ENCODE results near the gene SLPI. TPM values are rescaled to one million over a fixed set of nuclear protein-coding genes. Genes with fewer than 3 reads are reported as not detected.

Gene SLPI
- total RNA-seq, 1 experiment from 2014 or later, result 5.4 TPM

DNA sequence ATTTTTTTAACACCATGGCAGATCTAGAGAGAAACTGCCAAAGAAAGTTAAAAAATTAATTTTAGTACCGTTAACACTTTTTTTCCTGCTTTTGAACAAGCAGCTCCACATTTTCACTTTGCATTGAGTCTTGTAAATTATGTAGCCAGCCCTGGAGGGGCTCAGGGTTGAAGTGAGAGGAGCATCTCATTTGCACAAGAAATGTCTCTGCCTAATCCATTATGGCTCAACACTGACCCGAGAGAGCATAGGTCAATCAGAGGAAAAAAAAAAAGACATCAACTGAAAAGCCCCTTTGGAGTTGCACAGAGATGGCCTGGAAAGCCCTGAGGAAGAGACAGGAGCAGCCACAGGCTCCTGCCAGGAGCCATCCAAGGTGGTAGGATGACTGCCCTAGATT is 4.3 kb upstream of the SLPI start:
- Histone ChIP-seq H3K4me1 (ENCODE audit: control insufficient read depth in 1 of 2, insufficient read depth in 2 of 2, low read length in 2 of 2) (peaks cover 10 to 11% of the 10 kb centered on the region in 2 experiments; a peak in 2 of 4 replicates), H3K27ac (ENCODE audit: low read depth, low read length) (no peak overlapping the region), H2AFZ (ENCODE audit: low read depth, low read length, poor library complexity, severe bottlenecking) (no peak overlapping the region), H3K9ac (ENCODE audit: low read length) (no peak overlapping the region), H3K4me2 (ENCODE audit: low read length) (no peak overlapping the region), H3K4me3 (replicated peaks in 1 of 2; ENCODE audit: low read depth in 1 of 2, low read length in 2 of 2) (no peak overlapping the region), H3K79me2 (ENCODE audit: insufficient read depth, low read length) (no peaks in the 10 kb centered on the region), H3K9me3 (ENCODE audit: control insufficient read depth in 1 of 2, insufficient read depth in 1 of 2, low read depth in 1 of 2, low read length in 2 of 2) (no peaks in the 10 kb centered on the region), H3K27me3 (ENCODE audit: insufficient read depth, low read length) (no peaks in the 10 kb centered on the region), H3K36me3 (ENCODE audit: control insufficient read depth in 1 of 2, insufficient read depth in 2 of 2, low read length in 2 of 2) (no peaks in the 10 kb centered on the region), H3K9me2 (ENCODE audit: insufficient read depth) (no peaks in the 10 kb centered on the region), H4K20me1 (ENCODE audit: insufficient read depth) (no peaks in the 10 kb centered on the region)
- TF ChIP-seq, protein P1, sequence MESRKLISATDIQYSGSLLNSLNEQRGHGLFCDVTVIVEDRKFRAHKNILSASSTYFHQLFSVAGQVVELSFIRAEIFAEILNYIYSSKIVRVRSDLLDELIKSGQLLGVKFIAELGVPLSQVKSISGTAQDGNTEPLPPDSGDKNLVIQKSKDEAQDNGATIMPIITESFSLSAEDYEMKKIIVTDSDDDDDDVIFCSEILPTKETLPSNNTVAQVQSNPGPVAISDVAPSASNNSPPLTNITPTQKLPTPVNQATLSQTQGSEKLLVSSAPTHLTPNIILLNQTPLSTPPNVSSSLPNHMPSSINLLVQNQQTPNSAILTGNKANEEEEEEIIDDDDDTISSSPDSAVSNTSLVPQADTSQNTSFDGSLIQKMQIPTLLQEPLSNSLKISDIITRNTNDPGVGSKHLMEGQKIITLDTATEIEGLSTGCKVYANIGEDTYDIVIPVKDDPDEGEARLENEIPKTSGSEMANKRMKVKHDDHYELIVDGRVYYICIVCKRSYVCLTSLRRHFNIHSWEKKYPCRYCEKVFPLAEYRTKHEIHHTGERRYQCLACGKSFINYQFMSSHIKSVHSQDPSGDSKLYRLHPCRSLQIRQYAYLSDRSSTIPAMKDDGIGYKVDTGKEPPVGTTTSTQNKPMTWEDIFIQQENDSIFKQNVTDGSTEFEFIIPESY (IDR thresholded peaks at IDR 0.05; ENCODE audit: extremely low read depth, insufficient replicate concordance, low read length), result no peak
- TF ChIP-seq RAD21 (IDR thresholded peaks at IDR 0.05; ENCODE audit: low read depth) (no peak), EGR1 (IDR thresholded peaks at IDR 0.05; ENCODE audit: low read depth) (no peak), SP1 (IDR thresholded peaks at IDR 0.05; ENCODE audit: low read depth) (no peak), TCF7L2 (IDR thresholded peaks at IDR 0.05; ENCODE audit: borderline replicate concordance, extremely low read depth, insufficient read depth, insufficient read length) (no peak), SRF (IDR thresholded peaks at IDR 0.05; ENCODE audit: low read depth) (no peak), EZH2 (IDR thresholded peaks at IDR 0.05) (no peak), POLR2A (IDR thresholded peaks at IDR 0.05; ENCODE audit: borderline replicate concordance, extremely low read depth, insufficient read depth, insufficient read length) (no peak), FOSL1 (IDR thresholded peaks at IDR 0.05; ENCODE audit: low read depth) (no peak), POLR2AphosphoS5 (IDR thresholded peaks at IDR 0.05; ENCODE audit: low read depth, low read length) (no peak), CEBPB (IDR thresholded peaks at IDR 0.05; ENCODE audit: low read depth) (no peak)
- TF ChIP-seq, protein P2, sequence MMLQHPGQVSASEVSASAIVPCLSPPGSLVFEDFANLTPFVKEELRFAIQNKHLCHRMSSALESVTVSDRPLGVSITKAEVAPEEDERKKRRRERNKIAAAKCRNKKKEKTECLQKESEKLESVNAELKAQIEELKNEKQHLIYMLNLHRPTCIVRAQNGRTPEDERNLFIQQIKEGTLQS (IDR thresholded peaks at IDR 0.05), result no peak
- TF ChIP-seq, protein P3, sequence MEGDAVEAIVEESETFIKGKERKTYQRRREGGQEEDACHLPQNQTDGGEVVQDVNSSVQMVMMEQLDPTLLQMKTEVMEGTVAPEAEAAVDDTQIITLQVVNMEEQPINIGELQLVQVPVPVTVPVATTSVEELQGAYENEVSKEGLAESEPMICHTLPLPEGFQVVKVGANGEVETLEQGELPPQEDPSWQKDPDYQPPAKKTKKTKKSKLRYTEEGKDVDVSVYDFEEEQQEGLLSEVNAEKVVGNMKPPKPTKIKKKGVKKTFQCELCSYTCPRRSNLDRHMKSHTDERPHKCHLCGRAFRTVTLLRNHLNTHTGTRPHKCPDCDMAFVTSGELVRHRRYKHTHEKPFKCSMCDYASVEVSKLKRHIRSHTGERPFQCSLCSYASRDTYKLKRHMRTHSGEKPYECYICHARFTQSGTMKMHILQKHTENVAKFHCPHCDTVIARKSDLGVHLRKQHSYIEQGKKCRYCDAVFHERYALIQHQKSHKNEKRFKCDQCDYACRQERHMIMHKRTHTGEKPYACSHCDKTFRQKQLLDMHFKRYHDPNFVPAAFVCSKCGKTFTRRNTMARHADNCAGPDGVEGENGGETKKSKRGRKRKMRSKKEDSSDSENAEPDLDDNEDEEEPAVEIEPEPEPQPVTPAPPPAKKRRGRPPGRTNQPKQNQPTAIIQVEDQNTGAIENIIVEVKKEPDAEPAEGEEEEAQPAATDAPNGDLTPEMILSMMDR (IDR thresholded peaks at IDR 0.05 in 2 of 3, conservative IDR thresholded peaks at IDR 0.05 in 1 of 3; ENCODE audit: borderline replicate concordance in 1 of 3, insufficient read depth in 1 of 3, low read depth in 2 of 3, low read length in 2 of 3), result no peak
- TF ChIP-seq, protein P4, sequence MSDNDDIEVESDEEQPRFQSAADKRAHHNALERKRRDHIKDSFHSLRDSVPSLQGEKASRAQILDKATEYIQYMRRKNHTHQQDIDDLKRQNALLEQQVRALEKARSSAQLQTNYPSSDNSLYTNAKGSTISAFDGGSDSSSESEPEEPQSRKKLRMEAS (IDR thresholded peaks at IDR 0.05), result no peak
- ChIA-PET CTCF (interaction anchor here (1.3 kb wide), 1 partner anchor 120 kb away, joined by 4 read pairs; no protein-coding TSS in a partner anchor), RAD21 (ENCODE audit: low non-redundant PET in 1 of 2, low total read pairs in 2 of 2, uncharacterized antibody in 2 of 2, unreplicated experiment in 2 of 2) (no interaction called here), POLR2A (no interaction called here)
- no peak for ATAC-seq
- no peak for DNase-seq (ENCODE audit: low read depth, low spot score)
- no TSS peak for BruUV-seq (replicated peaks)
- intact Hi-C loops (cut with micrococcal nuclease), result no loop called here

Measured in HCT116 (cell line).